ENCODE results near the gene SIM1.

SIM1 gene

GRCh38 chr6:100393493-100393892, 71.2 kb downstream of the SIM1 start:
- no CpG with 5 or more reads among the region's 23 CpGs for WGBS (ENCODE audit: extremely low coverage, insufficient coverage, insufficient read length)
- Histone ChIP-seq H3K27me3 (ENCODE audit: insufficient read depth, low read length) (no peaks in the 10 kb centered on the region), H3K79me2 (ENCODE audit: control insufficient read depth, insufficient read depth, low read length, poor library complexity) (no peaks in the 10 kb centered on the region), H3K18ac (ENCODE audit: low read length) (no peak overlapping the region), H4K91ac (ENCODE audit: low read depth, low read length) (no peak overlapping the region), H2BK12ac (ENCODE audit: low read length) (no peak overlapping the region), H3K79me1 (ENCODE audit: low read length) (no peaks in the 10 kb centered on the region), H2AFZ (ENCODE audit: insufficient read depth, low read length, poor library complexity) (no peak overlapping the region), H4K8ac (ENCODE audit: low read depth, low read length) (no peak overlapping the region), H3K36me3 (ENCODE audit: control insufficient read depth in 1 of 2, insufficient read depth in 2 of 2, low read length in 2 of 2) (no peaks in the 10 kb centered on the region), H3K14ac (ENCODE audit: low read length) (no peak overlapping the region), H2BK120ac (ENCODE audit: insufficient read depth, low read length, poor library complexity) (no peak overlapping the region), H3K4ac (ENCODE audit: low read depth, low read length) (no peak overlapping the region), H3K9ac (ENCODE audit: low read length) (no peak overlapping the region), H2AK5ac (ENCODE audit: low read length) (no peak overlapping the region), H3K4me2 (ENCODE audit: low read length) (no peak overlapping the region), H3K4me3 (ENCODE audit: low read depth, low read length) (no peak overlapping the region), H4K12ac (ENCODE audit: low read depth, low read length) (no peak overlapping the region), H3K4me1 (ENCODE audit: control insufficient read depth in 1 of 2, insufficient read depth in 2 of 2, low read length in 2 of 2) (no peaks in the 10 kb centered on the region), H3K9me3 (ENCODE audit: insufficient read depth, low read depth, low read length) (no peaks in the 10 kb centered on the region), H3K23ac (ENCODE audit: low read length) (no peak overlapping the region), H3K27ac (ENCODE audit: low read depth, low read length) (no peak overlapping the region), H2BK5ac (ENCODE audit: low read depth, low read length, poor library complexity) (no peak overlapping the region)
- no peak for DNase-seq

- no peak overlapping the region for H3K4ac ChIP-seq (ENCODE audit: low read depth, low read length)
Measured at GRCh38 chr6:100392423-100392822, 72.3 kb downstream of the SIM1 start.

GRCh38 chr6:100388868-100389519, 75.7 kb downstream of the SIM1 start:
- Histone ChIP-seq H3K27me3 (ENCODE audit: insufficient read depth, low read length) (no peaks in the 10 kb centered on the region), H2BK120ac (ENCODE audit: insufficient read depth, low read length, poor library complexity) (no peak overlapping the region), H4K91ac (ENCODE audit: low read depth, low read length) (no peak overlapping the region), H3K4me3 (ENCODE audit: low read depth, low read length) (no peak overlapping the region), H3K4me2 (ENCODE audit: low read length) (no peak overlapping the region), H3K4ac (ENCODE audit: low read depth, low read length) (no peak overlapping the region), H3K27ac (ENCODE audit: low read depth, low read length) (no peak overlapping the region), H2BK5ac (ENCODE audit: low read depth, low read length, poor library complexity) (no peak overlapping the region), H3K4me1 (ENCODE audit: control insufficient read depth in 1 of 2, insufficient read depth in 2 of 2, low read length in 2 of 2) (no peaks in the 10 kb centered on the region), H4K12ac (ENCODE audit: low read depth, low read length) (no peak overlapping the region), H3K9me3 (ENCODE audit: insufficient read depth, low read depth, low read length) (no peaks in the 10 kb centered on the region), H3K9ac (ENCODE audit: low read length) (no peak overlapping the region), H3K18ac (ENCODE audit: low read length) (no peak overlapping the region), H2AFZ (ENCODE audit: insufficient read depth, low read length, poor library complexity) (no peak overlapping the region), H2AK5ac (ENCODE audit: low read length) (no peak overlapping the region), H2BK12ac (ENCODE audit: low read length) (no peak overlapping the region), H3K23ac (ENCODE audit: low read length) (no peak overlapping the region), H3K14ac (ENCODE audit: low read length) (no peak overlapping the region), H3K79me1 (ENCODE audit: low read length) (no peaks in the 10 kb centered on the region), H3K36me3 (ENCODE audit: control insufficient read depth in 1 of 2, insufficient read depth in 2 of 2, low read length in 2 of 2) (no peaks in the 10 kb centered on the region), H3K79me2 (ENCODE audit: control insufficient read depth, insufficient read depth, low read length, poor library complexity) (no peaks in the 10 kb centered on the region), H4K8ac (ENCODE audit: low read depth, low read length) (no peak overlapping the region)
- no peak for DNase-seq
- WGBS (ENCODE audit: extremely low coverage, insufficient coverage, insufficient read length), result no CpG with 5 or more reads among the region's 3 CpGs

More at GRCh38 chr6:100392423-100392822, 72.3 kb downstream of the SIM1 start:
- Histone ChIP-seq H3K4me3 (ENCODE audit: low read depth, low read length) (no peak overlapping the region), H4K8ac (ENCODE audit: low read depth, low read length) (no peak overlapping the region), H2BK5ac (ENCODE audit: low read depth, low read length, poor library complexity) (no peak overlapping the region), H2BK120ac (ENCODE audit: insufficient read depth, low read length, poor library complexity) (no peak overlapping the region), H3K9ac (ENCODE audit: low read length) (no peak overlapping the region), H3K27ac (ENCODE audit: low read depth, low read length) (no peak overlapping the region), H3K79me2 (ENCODE audit: control insufficient read depth, insufficient read depth, low read length, poor library complexity) (no peaks in the 10 kb centered on the region), H4K91ac (ENCODE audit: low read depth, low read length) (no peak overlapping the region), H3K23ac (ENCODE audit: low read length) (no peak overlapping the region), H2AFZ (ENCODE audit: insufficient read depth, low read length, poor library complexity) (no peak overlapping the region), H2AK5ac (ENCODE audit: low read length) (no peak overlapping the region), H3K9me3 (ENCODE audit: insufficient read depth, low read depth, low read length) (no peaks in the 10 kb centered on the region), H3K27me3 (ENCODE audit: insufficient read depth, low read length) (no peaks in the 10 kb centered on the region), H4K12ac (ENCODE audit: low read depth, low read length) (no peak overlapping the region), H3K79me1 (ENCODE audit: low read length) (no peaks in the 10 kb centered on the region), H3K18ac (ENCODE audit: low read length) (no peak overlapping the region), H3K4me2 (ENCODE audit: low read length) (no peak overlapping the region), H3K14ac (ENCODE audit: low read length) (no peak overlapping the region), H3K4me1 (ENCODE audit: control insufficient read depth in 1 of 2, insufficient read depth in 2 of 2, low read length in 2 of 2) (no peaks in the 10 kb centered on the region), H3K36me3 (ENCODE audit: control insufficient read depth in 1 of 2, insufficient read depth in 2 of 2, low read length in 2 of 2) (no peaks in the 10 kb centered on the region), H2BK12ac (ENCODE audit: low read length) (no peak overlapping the region)
- no CpG with 5 or more reads among the region's 2 CpGs for WGBS (ENCODE audit: extremely low coverage, insufficient coverage, insufficient read length)
- no peak for DNase-seq

- H2BK5ac ChIP-seq (ENCODE audit: low read depth, low read length, poor library complexity), result no peak overlapping the region
- H3K27me3 ChIP-seq (ENCODE audit: insufficient read depth, low read length), result no peaks in the 10 kb centered on the region
- no peak overlapping the region for H2AFZ ChIP-seq (ENCODE audit: insufficient read depth, low read length, poor library complexity)
- H4K12ac ChIP-seq (ENCODE audit: low read depth, low read length), result no peak overlapping the region
- no peak overlapping the region for H3K4ac ChIP-seq (ENCODE audit: low read depth, low read length)
- no peaks in the 10 kb centered on the region for H3K36me3 ChIP-seq (ENCODE audit: control insufficient read depth in 1 of 2, insufficient read depth in 2 of 2, low read length in 2 of 2)
- H3K9me3 ChIP-seq (ENCODE audit: insufficient read depth, low read depth, low read length), result no peaks in the 10 kb centered on the region
- no peak for DNase-seq
- H3K4me2 ChIP-seq (ENCODE audit: low read length), result no peak overlapping the region
- no peak overlapping the region for H3K4me3 ChIP-seq (ENCODE audit: low read depth, low read length)
- no peak overlapping the region for H3K9ac ChIP-seq (ENCODE audit: low read length)
- H2AK5ac ChIP-seq (ENCODE audit: low read length), result no peak overlapping the region
- H3K4me1 ChIP-seq (ENCODE audit: control insufficient read depth in 1 of 2, insufficient read depth in 2 of 2, low read length in 2 of 2), result no peaks in the 10 kb centered on the region
- no peaks in the 10 kb centered on the region for H3K79me2 ChIP-seq (ENCODE audit: control insufficient read depth, insufficient read depth, low read length, poor library complexity)
- no peak overlapping the region for H4K8ac ChIP-seq (ENCODE audit: low read depth, low read length)
- H2BK12ac ChIP-seq (ENCODE audit: low read length), result no peak overlapping the region
- no peak overlapping the region for H2BK120ac ChIP-seq (ENCODE audit: insufficient read depth, low read length, poor library complexity)
- H3K14ac ChIP-seq (ENCODE audit: low read length), result no peak overlapping the region
- no peak overlapping the region for H4K91ac ChIP-seq (ENCODE audit: low read depth, low read length)
- H3K79me1 ChIP-seq (ENCODE audit: low read length), result no peaks in the 10 kb centered on the region
- no peak overlapping the region for H3K27ac ChIP-seq (ENCODE audit: low read depth, low read length)
- no peak overlapping the region for H3K18ac ChIP-seq (ENCODE audit: low read length)
- no peak overlapping the region for H3K23ac ChIP-seq (ENCODE audit: low read length)
- WGBS (ENCODE audit: extremely low coverage, insufficient coverage, insufficient read length), result no CpG with 5 or more reads among the region's 5 CpGs
Measured at GRCh38 chr6:100382767-100383195, 81.9 kb downstream of the SIM1 start.
